Stimulated activated CD4-positive, alpha-beta T cell treated with anti-CD3 and anti-CD28 coated beads, Interleukin-4, amount 100 ng/mL, for 4 hours (primary cell): ENCODE measurements around the gene LRRC39.
"Not testable (repeated sequence)": the region's sequence is repeated elsewhere in the genome, so short reads cannot be mapped to it uniquely, and the experiment has no call there.

Experiments
- DNase-seq, 2 experiments: peaks; one replicate each; pipeline ENCODE4 v3.0.0-alpha.2; 2020

The LRRC39 gene

GRCh38 chr1:100178091-100178490, at the start of gene LRRC39:
Gene LRRC39, minus strand, starts transcription at chr1:100178256. Its CDS starts 9,740 bp downstream, at chr1:100168516.
- DNase-seq, result no peak

- DNase-seq, result no peak
These were observed 44.4 kb upstream of the LRRC39 start for GRCh38 chr1:100222428-100222827.

GRCh38 chr1:100219883-100220282, 41.8 kb upstream of the LRRC39 start:
- no peak for DNase-seq

- no peak for DNase-seq
These were observed 41.4 kb upstream of the LRRC39 start for GRCh38 chr1:100219457-100219856.

- no peak for DNase-seq
These were observed 39.8 kb upstream of the LRRC39 start for GRCh38 chr1:100217834-100218233.

GRCh38 chr1:100215101-100215500, 37.0 kb upstream of the LRRC39 start:
- DNase-seq, result no peak

GRCh38 chr1:100213141-100213540, 35.1 kb upstream of the LRRC39 start:
- no peak for DNase-seq

GRCh38 chr1:100206301-100206700, 28.2 kb upstream of the LRRC39 start:
- no peak for DNase-seq

- DNase-seq, result not testable (repeated sequence)
These were observed 27.5 kb upstream of the LRRC39 start for GRCh38 chr1:100205593-100205992.

- not testable (repeated sequence) for DNase-seq
These were observed 27.0 kb upstream of the LRRC39 start for GRCh38 chr1:100205103-100205502.

- DNase-seq, result not testable (repeated sequence)
These were observed 24.6 kb upstream of the LRRC39 start for GRCh38 chr1:100202703-100203102.

- not testable (repeated sequence) for DNase-seq
These were observed 22.0 kb upstream of the LRRC39 start for GRCh38 chr1:100200060-100200459.

GRCh38 chr1:100198596-100198995, 20.5 kb upstream of the LRRC39 start:
- no peak for DNase-seq

GRCh38 chr1:100188617-100189016, 10.6 kb upstream of the LRRC39 start:
- no peak for DNase-seq

GRCh38 chr1:100187912-100188311, 9.9 kb upstream of the LRRC39 start:
- DNase-seq, result no peak

GRCh38 chr1:100184536-100184935, 6.5 kb upstream of the LRRC39 start:
- no peak for DNase-seq

GRCh38 chr1:100183370-100183769, 5.3 kb upstream of the LRRC39 start:
- DNase-seq, result no peak

GRCh38 chr1:100177295-100178041, 588 bp downstream of the LRRC39 start:
- DNase-seq, result no peak

GRCh38 chr1:100168051-100168450, 10.0 kb downstream of the LRRC39 start:
- no peak for DNase-seq

- DNase-seq, result no peak
These were observed 13.4 kb downstream of the LRRC39 start for GRCh38 chr1:100164702-100165101.

- no peak for DNase-seq
These were observed 13.8 kb downstream of the LRRC39 start for GRCh38 chr1:100164216-100164615.

- DNase-seq, result no peak
These were observed 15.2 kb downstream of the LRRC39 start for GRCh38 chr1:100162881-100163280.

- DNase-seq, result no peak
These were observed 25.8 kb downstream of the LRRC39 start for GRCh38 chr1:100152271-100152670.

- no peak for DNase-seq
These were observed 26.4 kb downstream of the LRRC39 start for GRCh38 chr1:100151679-100152078.

GRCh38 chr1:100147875-100148274, 30.2 kb downstream of the LRRC39 start:
- DNase-seq, result no peak
